ENCODE data around the gene NME1. TPM values are rescaled to one million over a fixed set of nuclear protein-coding genes. Genes with fewer than 3 reads are reported as not detected.
A peak's percentile ranks its signal among the peaks of the same experiment; 100 is the strongest.
"Not testable (repeated sequence)": the region's sequence is repeated elsewhere in the genome, so short reads cannot be mapped to it uniquely, and the experiment has no call there.

The NME1 gene
- 145 TPM for polyA plus RNA-seq (2013, experiment 1 of 2; ENCODE audit: insufficient read length)
- polyA plus RNA-seq (2013, experiment 2 of 2; ENCODE audit: insufficient read length) = 64.8 TPM

DNA sequence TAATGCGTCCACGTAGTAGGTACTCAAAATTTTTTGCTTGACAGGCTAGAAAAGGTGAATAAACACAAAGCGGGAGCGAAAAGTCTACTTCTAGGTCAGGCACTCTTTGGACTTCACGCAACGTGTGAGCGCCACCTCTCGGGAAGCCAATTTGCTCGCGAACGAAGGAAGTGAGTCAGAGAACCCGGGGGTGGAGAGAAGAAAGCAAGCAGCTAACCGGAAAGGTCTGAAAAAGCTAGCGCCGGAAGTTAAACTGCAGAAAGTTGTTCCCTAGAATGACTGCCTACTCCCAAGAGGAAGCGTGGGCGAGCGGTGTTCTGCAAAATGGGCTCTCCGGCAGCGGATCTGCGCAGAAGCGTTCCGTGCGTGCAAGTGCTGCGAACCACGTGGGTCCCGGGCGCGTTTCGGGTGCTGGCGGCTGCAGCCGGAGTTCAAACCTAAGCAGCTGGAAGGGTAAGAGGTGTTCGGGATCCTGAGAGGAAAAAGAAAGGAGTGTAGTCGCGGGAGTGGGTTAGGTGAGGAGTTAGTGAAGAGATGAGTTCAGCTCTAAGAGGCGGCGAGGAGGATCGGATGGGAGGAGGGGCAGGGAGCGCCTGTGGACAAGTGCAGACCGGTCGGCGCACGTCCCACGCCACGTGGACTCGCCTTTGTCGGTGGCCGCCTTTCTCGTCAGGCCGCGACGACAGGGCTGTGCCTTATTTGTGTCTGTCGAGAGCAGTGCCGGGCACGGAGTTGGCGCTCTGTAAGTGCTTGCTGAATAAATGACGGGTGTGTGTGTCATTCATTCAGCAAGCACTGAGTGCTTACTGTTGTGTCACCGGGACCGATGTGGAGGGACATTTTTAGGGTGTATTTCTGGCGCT is at the start of gene NME1:
NME1 (plus strand) TSS at position 350 of the 863 bp plus-strand sequence. CDS start 2,096 bp downstream, outside the sequence.
- DNase-seq = peak; percentile 99

DNA sequence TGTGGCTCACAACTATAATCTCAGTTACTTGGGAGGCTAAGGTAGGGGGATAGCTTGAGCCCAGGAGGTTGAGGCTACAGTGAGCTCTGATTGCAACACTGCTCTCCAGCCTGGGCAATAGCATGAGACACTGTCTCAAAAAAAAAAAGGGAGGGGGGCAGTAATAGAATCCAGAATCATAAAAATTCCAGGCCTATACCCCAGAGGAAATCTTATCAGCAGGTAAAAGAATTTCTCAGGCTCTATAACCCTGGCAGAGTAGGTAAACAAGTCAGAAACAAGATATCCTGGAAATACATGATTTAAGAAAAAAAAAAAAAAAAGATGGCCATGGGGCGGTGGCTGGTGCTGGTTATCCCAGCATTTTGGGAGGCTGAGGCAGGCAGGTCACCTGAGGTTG is 45.6 kb upstream of the NME1 start:
- no peak for DNase-seq

DNA sequence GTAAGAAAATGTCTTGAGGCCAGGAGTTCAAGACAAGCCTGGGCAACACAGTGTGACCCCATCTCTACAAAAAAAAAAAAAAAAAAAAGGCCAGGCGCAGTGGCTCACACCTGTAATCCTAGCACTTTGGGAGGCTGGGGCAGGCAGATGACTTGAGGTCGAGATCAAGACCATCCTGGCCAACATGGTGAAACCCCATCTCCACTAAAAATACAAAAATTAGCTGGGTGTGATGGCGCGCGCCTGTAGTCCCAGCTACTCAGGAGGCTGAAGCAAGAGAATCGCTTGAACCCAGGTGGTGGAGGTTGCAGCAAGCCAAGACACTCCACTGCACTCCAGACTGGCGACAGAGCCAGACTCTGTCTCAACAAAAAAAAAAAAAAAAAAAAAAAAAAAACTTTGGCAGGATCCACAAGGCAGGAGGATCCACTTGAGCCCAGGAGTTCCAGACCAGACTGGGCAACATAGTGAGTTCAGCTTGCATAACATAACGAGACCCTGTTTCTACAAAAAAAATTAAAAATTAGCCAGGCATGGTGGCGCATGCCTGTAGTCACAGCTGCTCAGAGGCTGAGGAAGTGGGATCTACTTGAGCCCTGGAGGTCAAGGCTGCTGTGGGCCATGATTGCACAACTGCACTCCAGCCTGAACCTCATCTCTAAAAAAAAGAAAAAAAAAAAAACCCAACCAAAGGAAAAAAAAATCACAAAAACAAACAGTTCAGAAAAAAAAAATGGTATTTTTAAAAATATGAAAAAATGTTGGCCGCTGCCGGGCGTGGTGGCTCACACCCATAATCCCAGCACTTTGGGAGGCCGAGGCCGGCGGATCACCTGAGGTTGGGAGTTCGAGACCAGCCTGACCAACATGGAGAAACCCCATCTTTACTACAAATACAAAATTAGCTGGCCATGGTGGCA is 40.8 kb upstream of the NME1 start:
- not testable (repeated sequence) for DNase-seq

DNA sequence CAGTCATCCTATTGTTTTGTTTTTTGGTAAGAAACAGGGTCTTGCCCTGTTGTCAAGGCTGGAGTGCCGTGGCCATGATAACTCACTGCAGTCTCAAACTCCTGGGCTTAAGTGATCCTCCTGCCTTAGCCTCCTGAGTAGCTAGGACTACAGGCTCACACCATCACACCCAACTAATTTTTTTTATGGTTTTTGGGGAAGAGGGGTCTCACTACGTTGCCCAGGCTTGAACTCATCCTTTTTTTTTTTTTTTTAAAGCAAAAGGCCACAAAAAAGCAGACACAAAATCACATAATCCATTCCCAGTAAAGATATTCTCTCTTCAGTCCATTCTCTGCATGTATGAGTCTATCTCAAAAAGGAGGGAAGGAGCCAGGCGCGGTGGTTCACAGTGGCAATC is 38.2 kb upstream of the NME1 start:
- DNase-seq = no peak

DNA sequence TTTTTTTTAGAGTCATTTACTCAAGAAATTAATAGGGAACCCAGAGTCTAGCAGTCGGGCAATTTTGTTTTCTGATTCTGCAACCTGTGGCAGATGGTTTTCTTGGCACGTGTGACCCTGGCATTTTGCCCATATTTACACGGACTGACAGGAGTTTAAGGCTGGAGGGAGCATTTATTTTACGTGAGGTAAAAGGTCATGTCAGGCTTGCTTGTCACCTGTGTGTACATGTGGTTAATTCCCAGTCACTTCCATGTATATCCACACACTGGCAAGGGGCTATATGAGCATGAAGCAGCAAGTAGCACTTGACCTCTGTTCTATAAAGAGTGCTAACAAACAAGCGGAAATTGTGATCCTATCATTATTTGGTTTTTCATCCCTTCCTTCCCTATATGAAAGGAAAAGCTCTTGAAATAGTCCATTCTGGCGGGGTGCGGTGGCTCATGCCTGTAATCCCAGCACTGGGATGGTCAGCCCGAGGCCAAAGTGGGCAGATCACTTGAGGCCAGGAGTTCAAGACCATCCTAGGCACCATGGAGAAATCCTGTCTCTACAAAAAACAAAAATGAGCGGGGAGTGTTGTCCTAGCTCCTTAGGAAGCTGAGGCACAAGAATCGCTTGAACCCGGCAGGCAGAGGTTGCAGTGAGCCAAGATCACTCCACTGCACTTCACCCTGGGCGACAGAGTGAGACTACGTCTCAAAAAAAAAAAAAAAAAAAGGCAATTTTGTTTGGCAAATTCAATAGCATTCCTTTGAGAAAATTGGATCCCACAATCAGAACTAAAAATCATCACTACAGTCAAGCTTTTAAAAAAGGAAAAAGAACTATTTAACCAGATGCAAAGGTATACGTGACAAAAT is 34.8 kb upstream of the NME1 start:
- DNase-seq = no peak

DNA sequence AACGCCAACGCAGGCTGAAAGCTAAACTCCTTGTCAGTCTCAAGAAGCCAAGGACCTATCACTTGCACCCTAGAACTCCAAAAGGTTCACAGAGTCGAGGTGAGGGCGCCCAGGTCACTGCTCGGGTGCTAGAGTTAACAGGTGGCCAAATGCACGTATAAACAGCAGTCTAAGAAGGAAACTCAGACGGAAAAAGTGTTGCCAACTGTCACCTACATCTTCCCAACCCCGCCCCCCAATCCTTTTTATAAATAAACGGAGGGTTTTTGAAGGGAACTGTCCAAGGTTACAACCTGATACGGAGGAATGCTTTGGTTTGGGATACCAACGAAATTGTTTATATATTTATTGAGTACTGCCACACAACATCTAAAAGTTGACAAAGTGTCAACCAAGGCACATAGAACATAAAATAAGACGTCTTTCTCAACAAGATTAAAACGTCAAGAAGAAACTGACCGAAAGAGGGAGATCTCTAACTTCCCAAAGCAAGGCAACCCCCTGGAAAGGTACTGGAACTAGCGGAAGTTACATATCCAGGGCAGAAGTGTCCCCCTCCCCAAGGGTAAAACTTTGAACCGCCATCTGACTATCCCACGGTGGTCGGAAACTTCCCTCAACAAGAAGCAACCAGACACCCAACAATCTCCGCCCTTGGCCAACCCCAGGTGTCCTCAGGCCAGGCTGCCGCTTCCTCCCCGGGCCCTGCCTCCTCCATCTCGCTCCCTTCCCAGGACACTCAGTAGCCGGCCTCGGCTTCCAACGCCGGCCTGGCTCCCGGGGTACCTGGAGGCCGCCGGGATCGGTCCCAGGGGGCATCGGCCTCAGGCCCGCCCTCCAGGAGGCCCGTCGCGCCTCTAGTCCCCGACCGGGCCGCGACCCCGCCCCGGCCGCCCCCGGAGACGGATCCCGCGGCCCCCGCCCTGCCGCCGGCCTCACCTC is 33.7 kb upstream of the NME1 start:
- DNase-seq = peak; percentile 60

DNA sequence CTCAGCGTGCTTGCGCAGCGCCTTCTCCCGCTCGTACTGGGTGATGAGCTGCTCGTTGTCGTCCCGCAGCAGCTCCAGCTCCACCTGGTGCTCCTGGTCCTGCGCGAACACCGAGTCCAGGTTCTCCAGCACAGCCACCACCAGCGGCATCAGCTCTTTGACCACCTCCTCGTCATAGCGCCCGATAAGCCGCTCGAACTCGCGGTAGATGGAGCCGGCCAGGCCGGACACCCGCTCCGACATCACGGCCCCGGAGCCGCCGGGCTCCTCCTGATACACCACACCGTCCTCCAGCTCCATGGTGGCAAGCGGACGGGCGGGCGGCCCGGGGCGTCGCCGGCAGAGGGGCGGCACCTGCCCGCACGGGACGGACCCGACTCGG is 33.0 kb upstream of the NME1 start:
- DNase-seq = no peak

DNA sequence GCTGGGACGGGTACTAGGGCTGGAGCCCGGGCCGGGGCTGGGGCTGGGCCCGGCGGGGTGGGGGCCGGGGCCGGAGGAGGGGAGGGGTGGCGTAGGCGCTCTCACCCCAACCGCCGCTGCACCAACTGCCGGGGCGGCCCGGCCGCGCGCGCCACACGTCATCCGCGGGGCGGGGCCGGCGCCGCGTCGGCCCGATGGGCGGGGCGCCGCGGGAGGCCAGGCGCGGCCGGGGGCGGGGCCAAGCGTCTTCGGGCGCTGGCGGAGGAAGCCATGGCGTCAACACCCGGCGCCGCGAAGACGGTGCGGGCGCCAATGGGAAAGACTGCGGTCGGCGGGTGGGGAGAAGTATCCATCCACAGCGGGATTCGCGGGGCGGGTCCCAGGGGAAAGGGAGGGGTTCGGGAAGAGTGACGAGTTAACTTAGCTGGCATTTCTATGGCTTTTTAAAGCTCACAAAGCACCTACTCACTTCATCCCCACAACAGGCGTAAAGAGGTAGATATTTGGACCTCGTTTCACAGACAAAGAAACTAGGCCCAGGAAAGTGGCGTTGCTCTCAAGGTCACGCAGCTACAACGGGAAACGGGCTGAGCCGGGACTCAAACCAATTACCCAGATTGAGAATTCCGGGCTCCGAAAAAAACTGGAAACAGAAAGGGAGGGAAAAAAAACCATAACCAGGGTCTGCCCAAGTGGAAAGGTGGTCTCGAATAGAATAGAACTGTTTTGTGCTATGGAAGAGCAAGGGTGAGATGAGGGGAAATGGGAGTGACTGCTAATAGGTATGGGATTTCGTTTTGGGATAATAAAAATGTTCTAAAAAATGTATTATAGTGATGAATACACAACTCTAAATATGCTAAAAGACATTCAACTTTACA is 32.4 kb upstream of the NME1 start, which contains the start of gene SPAG9:
SPAG9 (minus strand) TSS at position 130 of the 881 bp plus-strand sequence. CDS start 212 bp downstream, outside the sequence.
- peak; percentile 98 for DNase-seq

DNA sequence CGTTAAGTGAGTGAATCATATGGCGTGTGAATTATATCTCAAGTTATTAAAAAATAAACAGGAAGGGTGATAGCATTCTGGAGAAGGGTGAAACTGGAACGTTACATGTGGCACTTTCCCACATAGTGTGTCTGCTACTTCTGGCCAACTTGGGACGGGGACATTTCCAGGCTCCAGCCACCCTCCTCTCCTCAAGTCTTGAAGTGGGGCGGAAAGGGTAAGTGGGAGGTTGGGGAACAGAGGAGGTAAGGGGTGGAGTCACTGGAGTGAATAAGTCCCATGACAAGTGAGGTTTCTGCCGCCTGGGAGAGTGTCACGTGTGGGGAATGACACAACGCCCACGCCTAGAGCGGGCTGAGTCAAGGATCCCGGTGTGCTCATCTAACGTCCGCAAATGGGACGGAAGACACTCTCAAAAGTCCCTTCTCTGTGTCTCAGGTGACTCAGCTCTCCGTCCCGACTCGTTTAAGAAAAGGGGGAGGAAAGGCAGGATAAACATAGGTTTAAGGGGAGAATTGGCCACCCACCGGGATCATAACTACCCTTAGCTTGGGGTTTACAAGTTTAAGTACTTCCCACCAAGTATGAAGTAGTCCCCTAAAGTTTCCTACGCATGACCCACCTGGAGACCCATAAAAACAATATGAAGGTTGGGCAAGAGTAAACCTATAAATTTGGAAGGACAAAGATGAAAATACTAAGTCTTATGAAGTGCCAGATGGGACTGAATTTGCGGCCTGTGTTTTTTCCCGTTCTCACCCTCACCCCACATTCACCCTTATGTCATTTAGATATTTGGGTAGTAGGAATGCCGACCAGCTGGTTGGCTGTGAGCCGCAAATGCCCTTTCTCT is 31.5 kb upstream of the NME1 start:
- DNase-seq = peak; percentile 97

DNA sequence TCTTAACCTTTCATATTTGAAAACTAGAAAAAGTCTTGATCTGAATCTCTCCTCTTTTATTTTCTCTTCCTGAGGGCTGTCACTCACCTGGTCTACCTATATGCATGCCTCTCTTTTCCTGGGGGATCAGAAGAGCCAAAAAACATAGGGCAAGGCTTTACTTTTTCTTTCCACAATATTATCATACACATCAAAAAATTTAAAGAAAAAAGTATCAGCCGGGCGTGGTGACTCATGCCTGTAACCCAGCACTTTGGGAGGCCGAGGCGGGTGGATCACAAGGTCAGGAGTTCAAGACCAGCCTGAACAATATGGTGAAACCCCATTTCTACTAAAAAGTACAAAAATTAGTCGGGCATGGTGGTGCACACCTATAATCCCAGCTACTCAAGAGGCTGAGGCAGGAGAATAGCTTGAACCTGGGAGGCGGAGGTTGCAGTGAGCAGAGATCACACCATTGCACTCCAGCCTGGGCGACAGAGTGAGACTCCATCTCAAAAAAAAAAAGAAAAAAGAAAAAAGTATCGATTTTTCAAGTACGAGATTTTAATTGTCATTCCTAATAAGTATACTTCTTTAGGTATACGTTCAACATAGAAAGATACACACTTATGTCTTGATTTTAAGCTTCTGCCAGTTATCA is 30.8 kb upstream of the NME1 start:
- not testable (repeated sequence) for DNase-seq

DNA sequence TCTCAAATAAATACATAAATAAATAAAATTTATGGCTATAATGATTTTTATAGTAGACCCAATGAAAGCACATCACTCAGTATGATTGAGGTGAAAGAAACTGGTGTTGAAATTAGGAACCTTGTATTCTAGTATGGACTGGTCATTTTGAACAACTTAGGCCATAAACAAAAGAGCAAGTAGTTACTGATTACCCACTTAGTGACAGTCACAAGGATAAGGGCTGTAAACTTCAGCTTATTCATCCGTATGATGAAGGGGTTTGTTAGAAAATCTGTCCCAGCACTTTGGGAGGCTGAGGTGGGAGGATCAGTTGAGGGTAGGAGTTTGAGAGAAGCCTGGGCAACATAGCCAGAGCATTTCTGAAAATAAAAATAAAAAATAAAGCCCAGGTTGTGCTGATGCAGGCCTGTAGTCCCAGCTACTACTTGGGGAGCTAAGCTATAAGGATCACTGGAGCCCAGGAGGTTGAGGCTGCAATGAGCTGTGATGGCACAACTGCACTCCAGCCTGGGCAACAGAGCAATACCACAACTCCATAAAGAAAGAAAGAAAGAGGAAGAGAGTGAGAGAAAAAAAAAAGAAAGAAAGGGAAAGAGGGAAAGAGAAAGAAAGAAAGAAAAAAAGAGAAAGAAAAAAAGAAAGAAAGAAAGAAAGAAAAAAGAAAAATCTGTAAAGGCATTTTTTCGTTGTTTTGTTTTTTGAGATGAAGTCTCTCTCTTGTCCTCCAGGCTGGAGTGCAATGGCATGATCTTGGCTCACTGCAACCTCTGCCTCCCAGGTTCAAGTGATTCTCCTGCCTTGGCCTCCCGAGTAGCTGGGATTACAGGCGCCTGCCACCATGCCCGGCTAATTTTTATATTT is 28.5 kb upstream of the NME1 start:
- no peak for DNase-seq

DNA sequence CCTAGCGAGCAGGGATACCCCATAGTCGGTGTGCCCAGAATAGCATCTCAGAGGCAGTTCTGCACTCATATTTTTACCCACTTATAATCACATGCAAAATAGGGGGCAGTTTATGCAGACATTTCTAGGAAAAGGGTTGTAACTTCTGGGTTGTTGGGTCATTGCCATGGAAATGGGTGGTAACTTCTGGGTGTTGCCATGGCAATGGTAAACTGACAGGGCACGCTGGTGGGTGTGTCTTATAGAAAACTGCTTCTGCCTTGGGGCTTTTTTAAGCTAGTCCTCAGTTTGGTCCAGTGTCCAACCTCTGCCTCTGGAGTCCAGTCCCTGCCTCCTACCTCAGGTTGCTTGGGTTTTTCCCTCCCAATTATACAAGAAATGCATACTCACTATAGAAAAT is 25.3 kb upstream of the NME1 start:
- DNase-seq = no peak

DNA sequence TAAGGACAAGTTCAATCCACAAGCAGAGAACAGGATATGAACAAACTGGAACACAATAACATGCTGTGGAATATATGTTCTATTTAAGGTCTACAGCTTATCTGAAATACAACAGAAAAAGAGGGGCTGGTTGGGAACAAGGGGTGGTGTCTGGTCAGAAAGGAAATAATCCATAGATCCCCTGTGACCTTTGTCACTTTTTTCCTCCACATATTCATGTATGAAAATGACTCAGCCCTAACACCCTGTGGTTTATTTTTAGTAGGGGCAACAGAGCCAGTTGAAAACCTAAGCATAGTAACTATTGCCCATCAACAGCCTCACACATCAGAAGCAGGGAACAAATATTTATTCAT is 20.4 kb upstream of the NME1 start:
- DNase-seq = peak; percentile 44

DNA sequence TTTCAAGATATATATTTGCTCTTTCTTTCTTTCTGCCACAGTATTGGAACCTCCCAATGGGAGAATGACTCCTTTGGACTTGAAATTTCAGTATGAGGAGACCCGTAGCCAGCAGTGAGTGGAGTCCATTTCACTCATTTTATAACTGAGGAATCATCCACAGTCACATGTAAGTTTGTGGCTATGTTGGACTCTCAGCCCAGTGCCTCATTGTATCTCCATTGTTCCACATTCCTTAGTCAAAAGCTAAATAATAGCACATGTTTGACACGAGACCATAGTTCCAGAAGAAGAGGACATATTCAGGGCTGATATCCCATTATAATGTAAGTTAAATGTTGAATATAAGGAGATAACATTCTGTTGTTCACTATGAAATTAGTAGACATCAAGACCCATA is 20.0 kb upstream of the NME1 start:
- DNase-seq = peak; percentile 22

DNA sequence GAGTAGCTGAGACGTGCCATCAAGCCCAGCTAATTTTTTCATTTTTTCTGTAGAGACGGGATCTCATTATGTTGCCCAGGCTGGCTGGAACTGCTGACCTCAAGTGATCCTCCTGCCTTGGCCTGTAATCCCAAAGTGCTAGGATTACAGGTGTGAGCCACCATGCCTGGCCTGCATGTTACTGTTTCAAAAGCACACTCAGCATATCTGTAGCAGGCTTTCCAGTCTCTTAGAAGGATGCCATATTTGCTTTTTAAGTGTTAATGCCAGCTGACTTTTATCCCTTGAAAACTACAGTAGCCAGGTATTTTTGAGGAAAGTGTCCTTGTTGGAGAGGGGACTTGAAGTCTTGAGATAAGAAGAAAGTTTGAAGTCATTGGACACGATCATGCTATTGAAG is 17.4 kb upstream of the NME1 start:
- no peak for DNase-seq

DNA sequence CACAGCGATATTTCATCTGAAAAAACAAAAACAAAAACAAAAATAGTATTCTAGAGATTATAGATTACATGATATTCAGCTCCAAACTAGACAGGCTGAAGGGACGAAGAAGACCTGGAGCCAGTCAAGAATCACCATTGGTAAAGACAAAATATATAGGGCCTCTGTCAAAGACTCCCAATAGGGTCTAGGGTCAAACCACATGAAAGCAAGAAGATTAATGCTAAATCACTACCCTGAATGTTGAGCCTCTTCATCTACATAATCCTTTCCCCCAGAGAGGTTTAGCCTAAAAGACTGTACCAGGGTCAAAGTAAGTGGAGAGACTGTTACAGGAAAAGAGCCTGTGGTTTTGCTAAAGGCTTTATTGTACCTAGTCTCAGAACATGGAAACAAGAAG is 10.8 kb upstream of the NME1 start:
- DNase-seq = no peak

DNA sequence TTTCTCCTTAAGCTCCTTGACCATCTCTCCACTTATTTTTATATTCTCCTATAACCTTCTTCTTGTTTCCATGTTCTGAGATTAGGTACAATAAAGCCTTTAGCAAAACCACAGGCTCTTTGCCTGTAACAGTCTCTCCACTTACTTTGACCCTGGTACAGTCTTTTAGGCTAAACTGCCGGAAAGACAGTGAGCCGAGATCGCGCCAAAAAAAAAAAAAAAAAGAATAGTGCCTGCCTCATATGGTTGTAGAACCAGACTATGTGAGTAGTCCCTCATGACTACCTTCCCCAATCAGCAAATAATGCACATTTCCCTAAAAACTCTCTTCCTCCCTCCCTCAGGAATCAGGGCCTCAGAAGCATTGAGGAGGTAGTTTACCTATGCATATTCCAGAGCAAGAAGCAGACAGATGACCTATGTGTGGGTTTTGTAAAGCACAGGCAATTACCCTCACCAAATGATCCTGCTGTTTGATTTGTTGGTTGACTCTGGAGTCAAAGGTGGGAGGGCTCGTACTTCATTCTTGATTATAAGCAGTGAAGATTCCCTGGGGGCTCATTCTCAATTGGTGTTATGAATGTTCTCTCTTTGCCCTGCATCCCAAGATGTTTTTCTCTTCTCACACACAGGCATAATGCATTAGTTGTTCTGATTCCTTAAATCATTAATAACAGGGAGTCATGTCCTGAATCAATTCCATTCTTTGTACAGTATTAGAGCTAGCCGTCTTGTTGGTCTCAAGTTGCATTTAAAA is 8.9 kb upstream of the NME1 start:
- DNase-seq = no peak
